ENCODE measurements around the gene ZSWIM3.
"Not testable (repeated sequence)": the region's sequence is repeated elsewhere in the genome, so short reads cannot be mapped to it uniquely, and the experiment has no call there.

ZSWIM3 gene

GRCh38 chr20:45899046-45899835, 41.8 kb downstream of the ZSWIM3 start:
- TF ChIP-seq CTCF (IDR thresholded peaks at IDR 0.05; ENCODE audit: insufficient read depth, low read length, poor library complexity, severe bottlenecking), result no peak
- no peak overlapping the region for H3K4me3 ChIP-seq (replicated peaks; ENCODE audit: low read depth, low read length)
- peaks cover 17% of the 10 kb centered on the region for H3K36me3 ChIP-seq (ENCODE audit: control insufficient read depth, insufficient read depth, low read length)
- DNase-seq (ENCODE audit: extremely low read depth, insufficient read length), result no peak
- no peaks in the 10 kb centered on the region for H3K27me3 ChIP-seq (replicated peaks; ENCODE audit: control insufficient read depth, insufficient read depth, low read length)

GRCh38 chr20:45901332-45901731, 43.9 kb downstream of the ZSWIM3 start:
- H3K27me3 ChIP-seq (replicated peaks; ENCODE audit: control insufficient read depth, insufficient read depth, low read length); H3K4me3 ChIP-seq (replicated peaks; ENCODE audit: low read depth, low read length); DNase-seq (ENCODE audit: extremely low read depth, insufficient read length); H3K36me3 ChIP-seq (ENCODE audit: control insufficient read depth, insufficient read depth, low read length): not testable (repeated sequence)

GRCh38 chr20:45902199-45902701, 44.8 kb downstream of the ZSWIM3 start:
- Histone ChIP-seq H3K4me3 (replicated peaks; ENCODE audit: low read depth, low read length) (no peak overlapping the region), H3K36me3 (ENCODE audit: control insufficient read depth, insufficient read depth, low read length) (peaks cover 5% of the 10 kb centered on the region), H3K27me3 (replicated peaks; ENCODE audit: control insufficient read depth, insufficient read depth, low read length) (no peaks in the 10 kb centered on the region)
- no peak for TF ChIP-seq CTCF (IDR thresholded peaks at IDR 0.05; ENCODE audit: insufficient read depth, low read length, poor library complexity, severe bottlenecking)
- DNase-seq (ENCODE audit: extremely low read depth, insufficient read length), result no peak

GRCh38 chr20:45904583-45905504, 47.4 kb downstream of the ZSWIM3 start:
- no peak for DNase-seq (ENCODE audit: extremely low read depth, insufficient read length)
- no peak overlapping the region for H3K4me3 ChIP-seq (replicated peaks; ENCODE audit: low read depth, low read length)
- TF ChIP-seq CTCF (IDR thresholded peaks at IDR 0.05; ENCODE audit: insufficient read depth, low read length, poor library complexity, severe bottlenecking), result no peak
- no peaks in the 10 kb centered on the region for H3K27me3 ChIP-seq (replicated peaks; ENCODE audit: control insufficient read depth, insufficient read depth, low read length)
- H3K36me3 ChIP-seq (ENCODE audit: control insufficient read depth, insufficient read depth, low read length), result peaks cover under 1% of the 10 kb centered on the region; the same call in 1 of the 2 replicates

- Histone ChIP-seq H3K4me3 (replicated peaks; ENCODE audit: low read depth, low read length) (no peak overlapping the region), H3K36me3 (ENCODE audit: control insufficient read depth, insufficient read depth, low read length) (no peaks in the 10 kb centered on the region; the same call in 1 of the 2 replicates), H3K27me3 (replicated peaks; ENCODE audit: control insufficient read depth, insufficient read depth, low read length) (no peaks in the 10 kb centered on the region)
- no peak for DNase-seq (ENCODE audit: extremely low read depth, insufficient read length)
- TF ChIP-seq CTCF (IDR thresholded peaks at IDR 0.05; ENCODE audit: insufficient read depth, low read length, poor library complexity, severe bottlenecking), result no peak
Measured at GRCh38 chr20:45905505-45906079, 48.2 kb downstream of the ZSWIM3 start.

All from GM06990 (cell line).